GM12875 (cell line): ENCODE results near the gene ATOH7.

Experiments used
- H3K4me3 ChIP-seq: one replicate; pipeline ENCODE4 v1.5.1; 2011; ENCODE audit warnings: low read depth, low read length, control low read depth
- TF ChIP-seq, protein P1 (sequence below): IDR thresholded peaks from 2 replicates; pipeline ENCODE4 v1.5.1; 2011; ENCODE audit warnings: low read depth, mild to moderate bottlenecking, control low read depth, inconsistent platforms, low read length, moderate library complexity, borderline replicate concordance; ENCODE audit not compliant: insufficient read depth

Gene ATOH7

GRCh38 chr10:68269562-68270290, 37.8 kb upstream of the ATOH7 start:
- TF ChIP-seq, protein P1, sequence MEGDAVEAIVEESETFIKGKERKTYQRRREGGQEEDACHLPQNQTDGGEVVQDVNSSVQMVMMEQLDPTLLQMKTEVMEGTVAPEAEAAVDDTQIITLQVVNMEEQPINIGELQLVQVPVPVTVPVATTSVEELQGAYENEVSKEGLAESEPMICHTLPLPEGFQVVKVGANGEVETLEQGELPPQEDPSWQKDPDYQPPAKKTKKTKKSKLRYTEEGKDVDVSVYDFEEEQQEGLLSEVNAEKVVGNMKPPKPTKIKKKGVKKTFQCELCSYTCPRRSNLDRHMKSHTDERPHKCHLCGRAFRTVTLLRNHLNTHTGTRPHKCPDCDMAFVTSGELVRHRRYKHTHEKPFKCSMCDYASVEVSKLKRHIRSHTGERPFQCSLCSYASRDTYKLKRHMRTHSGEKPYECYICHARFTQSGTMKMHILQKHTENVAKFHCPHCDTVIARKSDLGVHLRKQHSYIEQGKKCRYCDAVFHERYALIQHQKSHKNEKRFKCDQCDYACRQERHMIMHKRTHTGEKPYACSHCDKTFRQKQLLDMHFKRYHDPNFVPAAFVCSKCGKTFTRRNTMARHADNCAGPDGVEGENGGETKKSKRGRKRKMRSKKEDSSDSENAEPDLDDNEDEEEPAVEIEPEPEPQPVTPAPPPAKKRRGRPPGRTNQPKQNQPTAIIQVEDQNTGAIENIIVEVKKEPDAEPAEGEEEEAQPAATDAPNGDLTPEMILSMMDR = no peak
- no peak overlapping the region for H3K4me3 ChIP-seq

DNA sequence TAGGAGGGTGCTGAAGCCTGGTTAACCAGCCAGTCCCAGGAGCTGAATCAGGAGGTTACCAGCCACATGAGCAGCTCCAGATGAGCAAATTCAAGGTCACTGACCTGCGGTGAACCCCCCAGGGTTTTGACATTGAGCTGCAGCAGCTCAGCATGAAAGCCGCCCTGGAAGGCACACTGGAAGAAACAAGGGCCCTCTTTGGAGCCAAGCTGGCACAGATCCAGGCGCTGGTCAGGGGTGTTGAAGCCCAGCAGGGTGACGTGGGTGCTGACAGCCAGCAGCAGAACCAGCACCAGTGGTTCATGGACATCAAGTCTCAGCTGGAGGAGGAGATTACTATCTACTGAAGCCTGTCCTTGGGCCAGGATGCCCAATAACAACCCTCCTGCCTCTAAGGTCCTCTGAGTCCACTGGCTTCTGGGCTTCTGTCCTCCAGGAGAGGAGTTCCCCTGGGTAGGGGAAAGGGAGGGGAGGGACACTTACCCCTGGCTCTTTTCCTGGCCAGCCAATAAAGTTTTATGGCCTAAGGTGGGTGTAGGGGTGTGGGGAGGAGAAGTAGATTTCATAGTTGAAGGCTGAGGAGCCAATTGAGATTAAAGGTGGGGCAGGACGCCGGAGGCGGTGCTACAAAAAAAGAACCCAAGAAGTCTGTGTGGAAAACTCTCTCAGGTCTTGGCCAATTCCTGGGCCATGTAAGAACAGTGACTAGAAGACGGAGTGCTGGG, 29.4 kb upstream of the ATOH7 start:
- TF ChIP-seq, protein P1 = no peak
- H3K4me3 ChIP-seq = no peak overlapping the region

GRCh38 chr10:68253346-68253745, 21.4 kb upstream of the ATOH7 start:
- no peak overlapping the region for H3K4me3 ChIP-seq
- TF ChIP-seq, protein P1 = no peak

GRCh38 chr10:68251625-68252495, 19.9 kb upstream of the ATOH7 start:
- TF ChIP-seq, protein P1 = no peak
- H3K4me3 ChIP-seq = no peak overlapping the region

- H3K4me3 ChIP-seq = no peak overlapping the region
- TF ChIP-seq, protein P1 = no peak
These were observed 19.2 kb upstream of the ATOH7 start for GRCh38 chr10:68251151-68251550.

- TF ChIP-seq, protein P1 = no peak
- H3K4me3 ChIP-seq = no peak overlapping the region
These were observed 17.4 kb upstream of the ATOH7 start for GRCh38 chr10:68249297-68249696.
